ENCODE measurements around the gene TXNDC2. TPM values are rescaled to one million over a fixed set of nuclear protein-coding genes. Genes with fewer than 3 reads are reported as not detected.

The TXNDC2 gene
- total RNA-seq, 1 donor from 2014 or later = 0.07 TPM

DNA sequence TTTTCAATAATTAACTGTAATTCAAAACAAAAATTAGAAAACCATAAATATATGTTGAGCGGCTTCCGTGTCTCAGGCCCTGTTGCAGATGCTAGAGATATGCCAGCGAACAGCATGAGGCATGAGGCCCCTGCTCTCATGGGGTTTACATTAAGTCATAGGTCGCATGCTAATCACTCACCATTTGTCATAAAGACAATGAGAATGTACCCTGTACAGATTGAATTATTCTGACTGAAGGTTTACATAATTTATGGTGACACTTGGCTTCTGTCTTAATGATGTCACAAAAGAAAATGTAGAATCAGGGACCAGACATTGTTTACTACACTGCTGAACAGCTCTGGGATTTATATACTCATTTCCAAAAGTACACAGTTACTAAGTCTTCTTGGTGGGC, 22.1 kb downstream of the TXNDC2 start:
- no peak overlapping the region for H2AFZ ChIP-seq (ENCODE audit: low read depth, low read length)
- H4K20me1 ChIP-seq (ENCODE audit: insufficient read depth, low read length) = no peaks in the 10 kb centered on the region
- TF ChIP-seq, protein P1, sequence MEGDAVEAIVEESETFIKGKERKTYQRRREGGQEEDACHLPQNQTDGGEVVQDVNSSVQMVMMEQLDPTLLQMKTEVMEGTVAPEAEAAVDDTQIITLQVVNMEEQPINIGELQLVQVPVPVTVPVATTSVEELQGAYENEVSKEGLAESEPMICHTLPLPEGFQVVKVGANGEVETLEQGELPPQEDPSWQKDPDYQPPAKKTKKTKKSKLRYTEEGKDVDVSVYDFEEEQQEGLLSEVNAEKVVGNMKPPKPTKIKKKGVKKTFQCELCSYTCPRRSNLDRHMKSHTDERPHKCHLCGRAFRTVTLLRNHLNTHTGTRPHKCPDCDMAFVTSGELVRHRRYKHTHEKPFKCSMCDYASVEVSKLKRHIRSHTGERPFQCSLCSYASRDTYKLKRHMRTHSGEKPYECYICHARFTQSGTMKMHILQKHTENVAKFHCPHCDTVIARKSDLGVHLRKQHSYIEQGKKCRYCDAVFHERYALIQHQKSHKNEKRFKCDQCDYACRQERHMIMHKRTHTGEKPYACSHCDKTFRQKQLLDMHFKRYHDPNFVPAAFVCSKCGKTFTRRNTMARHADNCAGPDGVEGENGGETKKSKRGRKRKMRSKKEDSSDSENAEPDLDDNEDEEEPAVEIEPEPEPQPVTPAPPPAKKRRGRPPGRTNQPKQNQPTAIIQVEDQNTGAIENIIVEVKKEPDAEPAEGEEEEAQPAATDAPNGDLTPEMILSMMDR (IDR thresholded peaks at IDR 0.05; ENCODE audit: insufficient read depth, low read depth, low read length) = no peak
- no peak for TF ChIP-seq EZH2 (IDR thresholded peaks at IDR 0.05; ENCODE audit: insufficient read depth, low read length)
- H3K9me3 ChIP-seq (ENCODE audit: insufficient read depth, low read depth, low read length) = no peaks in the 10 kb centered on the region
- FAIRE-seq (no peak), DNase-seq (ENCODE audit: low read depth) (no peak)
- H3K4me3 Mint-ChIP-seq (ENCODE audit: unreplicated experiment) = no peak overlapping the region
- H3K36me3 Mint-ChIP-seq (ENCODE audit: low read depth, unreplicated experiment) = no peaks in the 10 kb centered on the region
- H3K4me3 ChIP-seq (ENCODE audit: insufficient read depth, low read depth, low read length) = no peak overlapping the region
- no peaks in the 10 kb centered on the region for H3K4me1 Mint-ChIP-seq (ENCODE audit: low read depth, unreplicated experiment)
- no peaks in the 10 kb centered on the region for H3K9me3 Mint-ChIP-seq (ENCODE audit: unreplicated experiment)
- no peak overlapping the region for H3K9ac ChIP-seq (ENCODE audit: low read length)
- no peak overlapping the region for H3K27ac ChIP-seq (ENCODE audit: low read depth, low read length)
- H3K27me3 ChIP-seq (ENCODE audit: insufficient read depth, low read length) = no peaks in the 10 kb centered on the region
- no peaks in the 10 kb centered on the region for H3K36me3 ChIP-seq (ENCODE audit: insufficient read depth, low read length)
- H3K4me1 ChIP-seq (ENCODE audit: insufficient read depth, low read length) = peaks cover under 1% of the 10 kb centered on the region
- H3K79me2 ChIP-seq (ENCODE audit: insufficient read depth, low read length) = no peaks in the 10 kb centered on the region
- no peak overlapping the region for H3K4me2 ChIP-seq (ENCODE audit: low read length)
- no peaks in the 10 kb centered on the region for H3K27me3 Mint-ChIP-seq (ENCODE audit: low read depth, unreplicated experiment)
- H3K27ac Mint-ChIP-seq (ENCODE audit: unreplicated experiment) = no peak overlapping the region

GRCh38 chr18:9910071-9910470, 24.3 kb downstream of the TXNDC2 start:
- H2AFZ ChIP-seq (ENCODE audit: low read depth, low read length) = no peak overlapping the region
- H3K27me3 ChIP-seq (ENCODE audit: insufficient read depth, low read length) = no peaks in the 10 kb centered on the region
- Mint-ChIP-seq H3K4me1 (ENCODE audit: low read depth, unreplicated experiment) (no peaks in the 10 kb centered on the region), H3K9me3 (ENCODE audit: unreplicated experiment) (no peaks in the 10 kb centered on the region), H3K4me3 (ENCODE audit: unreplicated experiment) (no peak overlapping the region), H3K36me3 (ENCODE audit: low read depth, unreplicated experiment) (no peaks in the 10 kb centered on the region), H3K27ac (ENCODE audit: unreplicated experiment) (no peak overlapping the region), H3K27me3 (ENCODE audit: low read depth, unreplicated experiment) (no peaks in the 10 kb centered on the region)
- DNase-seq (ENCODE audit: low read depth) (no peak), FAIRE-seq (no peak)
- peaks cover 11% of the 10 kb centered on the region for H3K79me2 ChIP-seq (ENCODE audit: insufficient read depth, low read length)
- H3K36me3 ChIP-seq (ENCODE audit: insufficient read depth, low read length) = no peaks in the 10 kb centered on the region
- no peak overlapping the region for H3K27ac ChIP-seq (ENCODE audit: low read depth, low read length)
- peaks cover 5% of the 10 kb centered on the region for H3K4me1 ChIP-seq (ENCODE audit: insufficient read depth, low read length)
- TF ChIP-seq, protein P1 (IDR thresholded peaks at IDR 0.05; ENCODE audit: insufficient read depth, low read depth, low read length) = no peak
- TF ChIP-seq EZH2 (IDR thresholded peaks at IDR 0.05; ENCODE audit: insufficient read depth, low read length) = no peak
- peaks cover 4% of the 10 kb centered on the region for H4K20me1 ChIP-seq (ENCODE audit: insufficient read depth, low read length)
- no peak overlapping the region for H3K4me2 ChIP-seq (ENCODE audit: low read length)
- no peak overlapping the region for H3K9ac ChIP-seq (ENCODE audit: low read length)
- no peaks in the 10 kb centered on the region for H3K9me3 ChIP-seq (ENCODE audit: insufficient read depth, low read depth, low read length)
- H3K4me3 ChIP-seq (ENCODE audit: insufficient read depth, low read depth, low read length) = no peak overlapping the region

DNA sequence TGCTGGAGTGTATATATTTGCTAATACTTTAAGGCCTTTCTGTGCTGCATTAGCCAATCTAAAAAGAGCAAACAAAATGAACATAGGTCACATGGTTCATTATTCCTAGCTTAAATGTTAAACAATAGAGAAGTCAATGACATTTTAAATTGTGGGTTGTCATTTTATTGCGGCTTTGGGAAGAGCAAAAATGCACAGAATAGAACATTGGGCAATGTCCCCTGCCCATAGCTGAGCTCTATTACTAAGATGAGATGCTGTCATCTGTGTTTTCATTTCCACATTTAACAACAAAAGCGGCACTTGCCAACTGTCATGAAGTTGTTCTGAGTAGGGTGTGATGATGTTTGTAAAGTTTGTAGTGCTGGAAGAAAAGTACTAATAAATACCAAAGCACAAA, 24.9 kb downstream of the TXNDC2 start:
- H3K4me1 ChIP-seq (ENCODE audit: insufficient read depth, low read length) = peaks cover 7% of the 10 kb centered on the region
- no peak for FAIRE-seq
- H3K4me3 Mint-ChIP-seq (ENCODE audit: unreplicated experiment) = no peak overlapping the region
- H3K9me3 ChIP-seq (ENCODE audit: insufficient read depth, low read depth, low read length) = no peaks in the 10 kb centered on the region
- H3K36me3 ChIP-seq (ENCODE audit: insufficient read depth, low read length) = no peaks in the 10 kb centered on the region
- H4K20me1 ChIP-seq (ENCODE audit: insufficient read depth, low read length) = peaks cover 10% of the 10 kb centered on the region
- no peaks in the 10 kb centered on the region for H3K9me3 Mint-ChIP-seq (ENCODE audit: unreplicated experiment)
- no peaks in the 10 kb centered on the region for H3K36me3 Mint-ChIP-seq (ENCODE audit: low read depth, unreplicated experiment)
- no peak overlapping the region for H3K9ac ChIP-seq (ENCODE audit: low read length)
- no peak for DNase-seq (ENCODE audit: low read depth)
- no peak overlapping the region for H2AFZ ChIP-seq (ENCODE audit: low read depth, low read length)
- TF ChIP-seq, protein P1 (IDR thresholded peaks at IDR 0.05; ENCODE audit: insufficient read depth, low read depth, low read length) = no peak
- TF ChIP-seq EZH2 (IDR thresholded peaks at IDR 0.05; ENCODE audit: insufficient read depth, low read length) = no peak
- no peak overlapping the region for H3K27ac Mint-ChIP-seq (ENCODE audit: unreplicated experiment)
- no peaks in the 10 kb centered on the region for H3K27me3 Mint-ChIP-seq (ENCODE audit: low read depth, unreplicated experiment)
- no peaks in the 10 kb centered on the region for H3K4me1 Mint-ChIP-seq (ENCODE audit: low read depth, unreplicated experiment)
- H3K4me3 ChIP-seq (ENCODE audit: insufficient read depth, low read depth, low read length) = no peak overlapping the region
- no peak overlapping the region for H3K27ac ChIP-seq (ENCODE audit: low read depth, low read length)
- H3K27me3 ChIP-seq (ENCODE audit: insufficient read depth, low read length) = no peaks in the 10 kb centered on the region
- H3K4me2 ChIP-seq (ENCODE audit: low read length) = no peak overlapping the region
- peaks cover 17% of the 10 kb centered on the region for H3K79me2 ChIP-seq (ENCODE audit: insufficient read depth, low read length)

All from astrocyte (in vitro differentiated cells and primary cell).